Raji (cell line): ENCODE data around the gene TLN1.

Source experiments
- POLR2A ChIP-seq: IDR thresholded peaks from 2 replicates; pipeline ENCODE4 v1.6.1; 2011; ENCODE audit warnings: low read depth, low read length, control low read depth; ENCODE audit not compliant: insufficient read depth

The TLN1 gene

GRCh38 chr9:35680331-35681105 lies 51.5 kb downstream of the TLN1 start:
- peak; percentile 50 for TF ChIP-seq POLR2A

- TF ChIP-seq POLR2A, result no peak
Observed at GRCh38 chr9:35679766-35680330, 52.1 kb downstream of the TLN1 start.

DNA sequence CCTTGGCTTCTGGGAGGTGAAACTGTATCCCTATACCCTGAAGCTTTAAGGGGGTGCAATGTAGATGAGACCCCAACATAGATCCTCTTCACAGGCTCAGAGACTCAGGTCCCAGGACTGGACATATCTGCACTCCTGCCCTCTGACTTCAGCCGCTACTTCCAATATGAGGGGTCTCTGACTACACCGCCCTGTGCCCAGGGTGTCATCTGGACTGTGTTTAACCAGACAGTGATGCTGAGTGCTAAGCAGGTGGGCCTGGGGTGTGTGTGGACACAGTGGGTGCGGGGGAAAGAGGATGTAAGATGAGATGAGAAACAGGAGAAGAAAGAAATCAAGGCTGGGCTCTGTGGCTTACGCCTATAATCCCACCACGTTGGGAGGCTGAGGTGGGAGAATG lies 52.9 kb downstream of the TLN1 start:
- TF ChIP-seq POLR2A, result no peak

DNA sequence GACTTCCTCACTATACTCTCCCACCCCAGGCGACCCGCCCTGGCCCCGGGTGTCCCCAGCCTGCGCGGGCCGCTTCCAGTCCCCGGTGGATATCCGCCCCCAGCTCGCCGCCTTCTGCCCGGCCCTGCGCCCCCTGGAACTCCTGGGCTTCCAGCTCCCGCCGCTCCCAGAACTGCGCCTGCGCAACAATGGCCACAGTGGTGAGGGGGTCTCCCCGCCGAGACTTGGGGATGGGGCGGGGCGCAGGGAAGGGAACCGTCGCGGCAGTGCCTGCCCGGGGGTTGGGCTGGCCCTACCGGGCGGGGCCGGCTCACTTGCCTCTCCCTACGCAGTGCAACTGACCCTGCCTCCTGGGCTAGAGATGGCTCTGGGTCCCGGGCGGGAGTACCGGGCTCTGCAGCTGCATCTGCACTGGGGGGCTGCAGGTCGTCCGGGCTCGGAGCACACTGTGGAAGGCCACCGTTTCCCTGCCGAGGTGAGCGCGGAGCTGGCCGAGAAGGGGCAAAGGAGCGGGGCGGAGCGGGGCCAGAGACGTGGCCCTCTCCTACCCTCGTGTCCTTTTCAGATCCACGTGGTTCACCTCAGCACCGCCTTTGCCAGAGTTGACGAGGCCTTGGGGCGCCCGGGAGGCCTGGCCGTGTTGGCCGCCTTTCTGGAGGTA lies 56.1 kb downstream of the TLN1 start:
- no peak for TF ChIP-seq POLR2A

GRCh38 chr9:35675204-35675603 lies 56.8 kb downstream of the TLN1 start:
- no peak for TF ChIP-seq POLR2A

- TF ChIP-seq POLR2A, result no peak
Observed at GRCh38 chr9:35674025-35674361, 58.0 kb downstream of the TLN1 start.

DNA sequence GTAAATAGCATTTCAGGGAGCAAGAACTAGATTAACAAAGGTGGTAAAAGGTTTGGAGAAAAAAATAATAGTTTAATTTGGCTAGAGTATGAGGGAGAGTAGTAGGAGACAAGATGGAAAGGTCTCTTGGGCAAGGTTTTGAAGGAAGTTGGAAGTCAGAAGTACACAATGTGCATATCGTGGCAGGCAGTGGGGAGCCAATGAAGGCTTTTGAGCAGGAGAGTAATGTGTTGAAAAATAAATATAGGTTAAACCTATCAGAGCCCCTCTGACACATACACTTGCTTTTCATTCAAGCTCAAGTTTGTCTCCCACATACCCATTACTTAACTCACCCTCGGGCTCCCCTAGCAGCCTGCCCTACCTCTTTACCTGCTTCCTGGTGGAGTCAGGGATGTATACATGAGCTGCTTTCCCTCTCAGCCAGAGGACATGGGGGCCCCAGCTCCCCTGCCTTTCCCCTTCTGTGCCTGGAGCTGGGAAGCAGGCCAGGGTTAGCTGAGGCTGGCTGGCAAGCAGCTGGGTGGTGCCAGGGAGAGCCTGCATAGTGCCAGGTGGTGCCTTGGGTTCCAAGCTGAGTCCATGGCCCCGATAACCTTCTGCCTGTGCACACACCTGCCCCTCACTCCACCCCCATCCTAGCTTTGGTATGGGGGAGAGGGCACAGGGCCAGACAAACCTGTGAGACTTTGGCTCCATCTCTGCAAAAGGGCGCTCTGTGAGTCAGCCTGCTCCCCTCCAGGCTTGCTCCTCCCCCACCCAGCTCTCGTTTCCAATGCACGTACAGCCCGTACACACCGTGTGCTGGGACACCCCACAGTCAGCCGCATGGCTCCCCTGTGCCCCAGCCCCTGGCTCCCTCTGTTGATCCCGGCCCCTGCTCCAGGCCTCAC lies 58.6 kb downstream of the TLN1 start, which contains the start of gene CA9:
Gene CA9, plus strand, starts transcription at position 797 of the 893 bp plus-strand sequence. Its CDS starts 32 bp downstream, at position 829.
- no peak for TF ChIP-seq POLR2A

- TF ChIP-seq POLR2A, result no peak
Observed at GRCh38 chr9:35669331-35670145, 62.5 kb downstream of the TLN1 start.

DNA sequence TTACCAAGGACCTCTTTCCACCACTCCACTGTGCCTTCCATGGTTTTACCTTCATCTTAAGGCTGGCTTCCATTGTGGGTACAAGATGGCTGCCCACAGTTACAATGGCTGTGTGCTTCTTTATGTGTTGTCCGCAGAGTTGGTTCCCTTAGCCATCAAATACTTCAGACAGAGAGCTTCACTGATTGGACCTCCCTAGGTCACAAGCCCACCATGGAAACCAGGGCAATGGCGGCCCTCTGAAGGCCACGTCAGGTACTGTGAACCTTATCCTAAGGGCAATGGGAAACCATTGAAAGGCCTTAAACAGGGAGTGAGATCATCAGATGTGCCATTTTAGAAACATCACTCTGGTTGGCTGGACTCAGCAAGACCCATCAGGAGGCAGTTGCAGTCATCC lies 64.1 kb downstream of the TLN1 start:
- no peak for TF ChIP-seq POLR2A

GRCh38 chr9:35666549-35666948 lies 65.4 kb downstream of the TLN1 start:
- no peak for TF ChIP-seq POLR2A

DNA sequence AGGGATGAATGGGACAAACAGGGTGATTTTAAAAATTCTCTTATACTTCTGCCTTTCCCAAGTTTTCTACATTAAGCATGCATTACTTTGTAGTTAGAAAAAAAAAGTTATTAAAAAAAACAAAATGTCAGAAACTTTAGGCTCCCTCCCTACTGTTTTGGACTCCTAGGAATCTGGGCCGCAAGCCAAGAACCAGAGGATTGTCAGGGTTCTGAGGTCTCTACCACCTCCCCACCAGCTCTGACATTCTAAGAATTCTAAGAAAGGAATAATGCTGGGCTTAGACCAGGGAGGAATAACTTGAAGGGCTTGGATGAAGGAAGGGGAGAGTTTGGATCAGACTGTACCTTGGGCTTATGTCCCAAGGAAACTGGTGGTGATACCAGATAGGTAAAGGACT lies 66.0 kb downstream of the TLN1 start:
- TF ChIP-seq POLR2A, result no peak

- TF ChIP-seq POLR2A, result no peak
Observed at GRCh38 chr9:35665471-35665818, 66.5 kb downstream of the TLN1 start.

GRCh38 chr9:35664531-35665470 lies 67.2 kb downstream of the TLN1 start, which contains the start of gene ARHGEF39:
TSS of gene ARHGEF39 (minus strand) at chr9:35665195. CDS start at chr9:35665169, 26 bp downstream.
- peak; percentile 70 for TF ChIP-seq POLR2A
